Breast epithelium (tissue), 3 donors: Measurements from ENCODE around the gene CHST8.

ENCODE experiments used
- CTCF ChIP-seq, 3 donors: fragments of 450-650 bp; IDR thresholded peaks; one replicate each; pipeline ENCODE4 v1.5.1; 2016 to 2017; ENCODE audit warnings: antibody characterized with exemption in 3 of 3, mild to moderate bottlenecking in 3 of 3, moderate library complexity in 3 of 3
- POLR2AphosphoS5 ChIP-seq, 3 donors: sonication (generic); formaldehyde crosslinking; IDR thresholded peaks; one replicate each; pipeline ENCODE4 v1.6.1; 2017; ENCODE audit warnings: antibody characterized with exemption in 3 of 3

- TF ChIP-seq CTCF (IDR thresholded peaks at IDR 0.05) (no peak), POLR2AphosphoS5 (IDR thresholded peaks at IDR 0.05) (no peak)
These were observed 181.0 kb downstream of the CHST8 start for GRCh38 chr19:33802801-33803200.
